VCaP (cell line): Measurements from ENCODE around the gene SND1.
A peak's percentile ranks its signal among the peaks of the same experiment; 100 is the strongest.

Experiments
- H3K27ac ChIP-seq: fragments of 450-650 bp; 2 replicates; pipeline ENCODE4 v1.5.1; 2017
- CTCF ChIP-seq: fragments of 450-650 bp; conservative IDR thresholded peaks from 2 replicates; pipeline ENCODE4 v1.5.1; 2017; ENCODE audit warnings: mild to moderate bottlenecking, moderate library complexity

Gene SND1

GRCh38 chr7:127930341-127931328 is 278.6 kb downstream of the SND1 start:
- TF ChIP-seq CTCF = no peak
- peak overlapping the region; percentile 11; the same call in 1 of the 2 replicates for H3K27ac ChIP-seq

GRCh38 chr7:127932076-127932475 is 280.1 kb downstream of the SND1 start:
- no peak for TF ChIP-seq CTCF
- H3K27ac ChIP-seq = no peak overlapping the region

GRCh38 chr7:127932496-127932895 is 280.5 kb downstream of the SND1 start:
- H3K27ac ChIP-seq = no peak overlapping the region
- no peak for TF ChIP-seq CTCF

- no peak for TF ChIP-seq CTCF
- H3K27ac ChIP-seq = no peak overlapping the region
Measured at GRCh38 chr7:127933146-127933545, 281.2 kb downstream of the SND1 start.

GRCh38 chr7:127934711-127935110 is 282.7 kb downstream of the SND1 start:
- H3K27ac ChIP-seq = no peak overlapping the region
- no peak for TF ChIP-seq CTCF

- TF ChIP-seq CTCF = no peak
- no peak overlapping the region for H3K27ac ChIP-seq
Measured at GRCh38 chr7:127935847-127936376, 283.9 kb downstream of the SND1 start.

GRCh38 chr7:127937066-127937680 is 285.2 kb downstream of the SND1 start:
- H3K27ac ChIP-seq = no peak overlapping the region
- no peak for TF ChIP-seq CTCF
